Kidney (tissue), 14 donors: ENCODE results near the gene RPRD1B. TPM values are rescaled to one million over a fixed set of nuclear protein-coding genes. Genes with fewer than 3 reads are reported as not detected.

Experiments used
- DNase-seq, 5 donors: peaks; one replicate each; pipeline ENCODE4 v3.0.0-alpha.2; 2013 to 2020
- FAIRE-seq: peaks from 2 replicates; lab custom pipeline; 2012; peaks lifted over from hg19 to GRCh38; lab: Jason Lieb, UNC
- H3K27ac ChIP-seq, 2 donors: one replicate each; pipeline ENCODE4 v1.7.0; 2013; ENCODE audit warnings: low read depth in 2 of 2, low read length in 2 of 2, inconsistent platforms in 1 of 2
- H3K27me3 ChIP-seq: one replicate; pipeline ENCODE4 v1.7.1; 2013; ENCODE audit warnings: low read length, inconsistent platforms; ENCODE audit not compliant: control insufficient read depth, insufficient read depth
- H3K36me3 ChIP-seq, 3 donors: one replicate each; pipeline versions ENCODE4 v1.7.0 to v1.7.1; 2013; ENCODE audit warnings: low read length in 3 of 3, control low read depth in 1 of 3, inconsistent platforms in 1 of 3; ENCODE audit not compliant: insufficient read depth in 3 of 3, control insufficient read depth in 2 of 3
- H3K4me1 ChIP-seq, 3 donors: one replicate each; pipeline versions ENCODE4 v1.7.0 to v1.7.1; 2013; ENCODE audit warnings: low read length in 3 of 3, inconsistent platforms in 1 of 3, low read depth in 1 of 3; ENCODE audit not compliant: control insufficient read depth in 2 of 3, insufficient read depth in 2 of 3
- H3K4me3 ChIP-seq, 3 donors: one replicate each; pipeline versions ENCODE4 v1.7.0 to v1.8.1; 2013; ENCODE audit warnings: low read length in 3 of 3, control low read depth in 1 of 3, inconsistent platforms in 1 of 3
- H3K9ac ChIP-seq, 3 donors: one replicate each; pipeline versions ENCODE4 v1.7.0 to v1.7.1; 2013; ENCODE audit warnings: low read length in 3 of 3, control low read depth in 1 of 3, inconsistent platforms in 1 of 3
- H3K9me3 ChIP-seq, 3 donors: one replicate each; pipeline versions ENCODE4 v1.7.0 to v1.7.1; 2013; ENCODE audit warnings: low read length in 3 of 3, control low read depth in 1 of 3, inconsistent platforms in 1 of 3; ENCODE audit not compliant: control insufficient read depth in 2 of 3, insufficient read depth in 1 of 3
- CTCF ChIP-seq: IDR thresholded peaks from 3 replicates; pipeline ENCODE4 v1.5.1; 2012; ENCODE audit warnings: mild to moderate bottlenecking, moderate library complexity, borderline replicate concordance; ENCODE audit not compliant: insufficient read depth; ENCODE audit errors: extremely low read depth
- intact Hi-C: fragments of 100-400 bp; cut with DNase I; formaldehyde crosslinking; loops from one replicate; pipeline ENCODE4 v1.11.1; 2022
- polyA plus RNA-seq: library from polyadenylated mRNA; stranded (reverse); fragments of 350-450 nt; fragmentation: Illumina TruSeq; extraction: RNeasy Lipid Tissue Mini Kit (QIAGEN cat#74804); gene quantifications from one replicate; pipeline ENCODE4 v1.2.3, GENCODE V29; 2014; ENCODE audit warnings: low read depth, low replicate concordance; ENCODE audit not compliant: insufficient read depth
- total RNA-seq: library from RNA; stranded (reverse); fragmentation: NEBNext Ultra II Directional; extraction: Animal tissue kit (Norgen Biotek cat#: 25700); gene quantifications from one replicate; pipeline ENCODE4 v1.2.1, GENCODE V29; 2021
- donor health status: control.
- donor health status: control.
- donor health status: control.
- donor health status: control.
- donor health status: control.
- donor health status: DM: yes; HTN: yes; CAD: no.
- donor health status: Normal renal cell carcinoma (clear cell type).

Gene RPRD1B
- total and polyA plus RNA-seq, 2 donors from 2014 or later: 13.4 to 34.4 TPM

- H3K9ac ChIP-seq: no peak overlapping the region
- H3K27me3 ChIP-seq: no peaks in the 10 kb centered on the region
- TF ChIP-seq CTCF: no peak
- intact Hi-C loops: no loop called here
- DNase-seq: no peak
- no peak overlapping the region for H3K27ac ChIP-seq
- no peak for FAIRE-seq
- H3K4me3 ChIP-seq: no peak overlapping the region
- H3K9me3 ChIP-seq: no peaks in the 10 kb centered on the region
- peaks cover 4 to 54% (median 29%) of the 10 kb centered on the region in 3 donors for H3K36me3 ChIP-seq
- no peaks in the 10 kb centered on the region for H3K4me1 ChIP-seq
These were observed 31.6 kb upstream of the RPRD1B start for GRCh38 chr20:38001981-38002380.

GRCh38 chr20:38002422-38002821, 31.1 kb upstream of the RPRD1B start:
- peaks cover 4 to 52% (median 26%) of the 10 kb centered on the region in 3 donors for H3K36me3 ChIP-seq
- FAIRE-seq: no peak
- H3K4me1 ChIP-seq: no peaks in the 10 kb centered on the region
- no peak for TF ChIP-seq CTCF
- no peak overlapping the region for H3K27ac ChIP-seq
- intact Hi-C loops: no loop called here
- H3K9me3 ChIP-seq: no peaks in the 10 kb centered on the region
- H3K27me3 ChIP-seq: no peaks in the 10 kb centered on the region
- no peak overlapping the region for H3K4me3 ChIP-seq
- no peak for DNase-seq
- no peak overlapping the region for H3K9ac ChIP-seq

- intact Hi-C loops: no loop called here
- no peak overlapping the region for H3K27ac ChIP-seq
- no peak for DNase-seq
- no peak for FAIRE-seq
- no peaks in the 10 kb centered on the region for H3K4me1 ChIP-seq
- no peaks in the 10 kb centered on the region for H3K27me3 ChIP-seq
- no peak for TF ChIP-seq CTCF
- H3K9me3 ChIP-seq: no peaks in the 10 kb centered on the region
- H3K9ac ChIP-seq: no peak overlapping the region
- H3K4me3 ChIP-seq: no peak overlapping the region
- H3K36me3 ChIP-seq: peaks cover 0 to 36% (median 15%) of the 10 kb centered on the region in 3 donors
These were observed 29.1 kb upstream of the RPRD1B start for GRCh38 chr20:38004416-38004815.

GRCh38 chr20:38005903-38006302, 27.6 kb upstream of the RPRD1B start:
- no peak overlapping the region for H3K4me3 ChIP-seq
- H3K27me3 ChIP-seq: no peaks in the 10 kb centered on the region
- FAIRE-seq: no peak
- no peak overlapping the region for H3K9ac ChIP-seq
- intact Hi-C loops: no loop called here
- no peaks in the 10 kb centered on the region for H3K4me1 ChIP-seq
- peaks cover 0 to 22% (median 9%) of the 10 kb centered on the region in 3 donors for H3K36me3 ChIP-seq
- no peak for DNase-seq
- no peaks in the 10 kb centered on the region for H3K9me3 ChIP-seq
- TF ChIP-seq CTCF: no peak
- no peak overlapping the region for H3K27ac ChIP-seq
